Mesendoderm (in vitro differentiated cells): ENCODE data around the gene FAM168A.

Source experiments
- DNase-seq: peaks from one replicate; pipeline ENCODE4 v3.0.0; 2013
- H2AK5ac ChIP-seq: 2 replicates; pipeline ENCODE4 v1.6.1; 2013; ENCODE audit warnings: low read length, inconsistent platforms
- H2BK120ac ChIP-seq: 2 replicates; pipeline ENCODE4 v1.6.1; 2013; ENCODE audit warnings: low read depth, mild to moderate bottlenecking, low read length, moderate library complexity, mixed read lengths
- H2BK15ac ChIP-seq: replicated peaks from 2 replicates; pipeline ENCODE4 v1.6.1; 2013; ENCODE audit warnings: low read depth, mild to moderate bottlenecking, moderate library complexity
- H2BK5ac ChIP-seq: 2 replicates; pipeline ENCODE4 v1.6.1; 2013; ENCODE audit warnings: low read length, inconsistent platforms
- H3K18ac ChIP-seq: 2 replicates; pipeline ENCODE4 v1.6.1; 2013; ENCODE audit warnings: mild to moderate bottlenecking, low read length, mixed read lengths
- H3K23ac ChIP-seq: one replicate; pipeline ENCODE4 v1.6.1; 2013; ENCODE audit warnings: low read length
- H3K27ac ChIP-seq: 2 replicates; pipeline ENCODE4 v1.5.1; 2013; ENCODE audit warnings: low read depth, mild to moderate bottlenecking, inconsistent platforms, low read length, moderate library complexity
- H3K27me3 ChIP-seq: 2 replicates; pipeline ENCODE4 v1.6.1; 2013; ENCODE audit warnings: low read length, control low read depth, mild to moderate bottlenecking, inconsistent platforms; ENCODE audit not compliant: insufficient read depth, poor library complexity
- H3K36me3 ChIP-seq: 2 replicates; pipeline ENCODE4 v1.6.1; 2013; ENCODE audit warnings: low read length, inconsistent platforms; ENCODE audit not compliant: control insufficient read depth, insufficient read depth
- H3K4ac ChIP-seq: one replicate; pipeline ENCODE4 v1.6.1; 2013; ENCODE audit warnings: low read depth, mild to moderate bottlenecking, low read length, moderate library complexity
- H3K4me1 ChIP-seq: 2 replicates; pipeline ENCODE4 v1.6.1; 2013; ENCODE audit warnings: low read depth, low read length, inconsistent platforms; ENCODE audit not compliant: control insufficient read depth
- H3K4me2 ChIP-seq: 2 replicates; pipeline ENCODE4 v1.6.1; 2013; ENCODE audit warnings: low read length
- H3K4me3 ChIP-seq: 2 replicates; pipeline ENCODE4 v1.5.1; 2013; ENCODE audit warnings: mild to moderate bottlenecking, low read length
- H3K56ac ChIP-seq: one replicate; pipeline ENCODE4 v1.6.1; 2013; ENCODE audit warnings: low read length
- H3K79me1 ChIP-seq: 2 replicates; pipeline ENCODE4 v1.6.1; 2013; ENCODE audit warnings: low read length, inconsistent platforms
- H3K79me2 ChIP-seq: 2 replicates; pipeline ENCODE4 v1.6.1; 2013; ENCODE audit warnings: mild to moderate bottlenecking, low read length; ENCODE audit not compliant: control insufficient read depth, insufficient read depth
- H3K9ac ChIP-seq: 2 replicates; pipeline ENCODE4 v1.6.1; 2013; ENCODE audit warnings: low read length, inconsistent platforms
- H4K5ac ChIP-seq: one replicate; pipeline ENCODE4 v1.6.1; 2013; ENCODE audit warnings: low read length
- H4K8ac ChIP-seq: one replicate; pipeline ENCODE4 v1.6.1; 2013; ENCODE audit warnings: low read depth, mild to moderate bottlenecking, control low read depth, low read length, moderate library complexity
- WGBS: extraction: QIAGEN DNeasy Blood & Tissue Kit; methylation state at CpG from one replicate; pipeline ENCODE4 v1.1.7; 2013; ENCODE audit warnings: low lambda C conversion rate, missing lambda C conversion rate; ENCODE audit not compliant: insufficient coverage; ENCODE audit errors: extremely low coverage; 5-methylcytosine and 5-hydroxymethylcytosine counted together

The FAM168A gene

GRCh38 chr11:73384125-73384441 is 213.8 kb downstream of the FAM168A start:
- no peaks in the 10 kb centered on the region for H3K4me1 ChIP-seq
- no peak overlapping the region for H3K56ac ChIP-seq
- H2AK5ac ChIP-seq = no peak overlapping the region
- no peak overlapping the region for H3K4ac ChIP-seq
- H2BK15ac ChIP-seq = no peak overlapping the region
- peaks cover 21% of the 10 kb centered on the region for H3K79me1 ChIP-seq
- no peak overlapping the region for H2BK120ac ChIP-seq
- no peak overlapping the region for H3K9ac ChIP-seq
- H4K5ac ChIP-seq = no peak overlapping the region
- peaks cover 4% of the 10 kb centered on the region for H3K79me2 ChIP-seq
- H2BK5ac ChIP-seq = no peak overlapping the region
- H3K4me3 ChIP-seq = no peak overlapping the region
- WGBS = no CpG with 5 or more reads among the region's 7 CpGs
- no peak overlapping the region for H3K18ac ChIP-seq
- no peak overlapping the region for H3K27ac ChIP-seq
- no peak for DNase-seq
- H4K8ac ChIP-seq = no peak overlapping the region
- H3K4me2 ChIP-seq = no peak overlapping the region
- no peaks in the 10 kb centered on the region for H3K36me3 ChIP-seq
- no peak overlapping the region for H3K23ac ChIP-seq
- no peaks in the 10 kb centered on the region for H3K27me3 ChIP-seq

DNA sequence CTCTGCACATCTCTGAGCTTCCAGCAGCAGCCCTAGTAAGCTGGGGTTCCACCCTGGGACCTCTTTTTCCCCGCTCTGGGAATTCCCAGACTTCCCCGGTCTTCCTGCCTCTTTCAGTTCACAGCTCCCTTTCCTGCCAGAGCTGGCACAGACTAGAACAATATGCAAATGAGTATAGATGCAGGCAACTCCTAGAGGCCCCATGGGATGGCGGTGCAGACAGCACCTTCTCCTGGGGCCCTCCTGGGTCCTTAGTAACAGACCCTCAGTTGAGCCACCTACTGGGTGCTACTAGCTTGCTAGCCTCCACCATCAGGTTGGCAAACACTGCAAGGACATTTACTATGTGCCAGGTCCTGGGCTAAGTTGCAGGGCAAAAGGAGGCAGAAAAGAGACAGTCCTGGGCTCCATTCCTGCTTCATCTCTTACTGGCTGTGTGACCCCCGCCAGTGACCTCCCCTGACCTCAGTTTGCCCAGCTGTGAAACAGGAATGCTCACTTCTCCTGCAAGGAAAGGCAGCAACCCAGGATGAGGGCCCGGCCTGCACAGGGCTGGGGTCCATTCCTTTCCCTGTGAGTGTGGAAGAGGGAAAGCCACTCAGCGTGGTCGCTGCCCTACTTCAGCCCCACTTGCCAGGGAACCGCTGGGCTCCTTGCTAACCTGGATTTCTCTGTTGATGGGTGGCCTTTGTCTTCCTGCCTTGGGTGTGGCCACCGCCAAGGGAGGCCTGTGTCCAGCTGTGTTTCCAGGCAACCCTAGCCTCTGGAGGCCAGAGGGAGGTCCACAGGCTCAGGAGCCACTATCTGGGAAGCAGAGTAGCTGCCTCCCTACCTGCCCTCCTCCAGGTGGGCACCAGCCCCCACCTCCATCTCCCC is 214.4 kb downstream of the FAM168A start:
- Histone ChIP-seq H3K4me1 (no peaks in the 10 kb centered on the region), H3K56ac (no peak overlapping the region), H3K9ac (no peak overlapping the region), H2BK120ac (no peak overlapping the region), H4K5ac (no peak overlapping the region), H3K79me1 (peaks cover 23% of the 10 kb centered on the region), H3K4me3 (no peak overlapping the region), H3K27ac (no peak overlapping the region), H3K18ac (no peak overlapping the region), H4K8ac (no peak overlapping the region), H3K4me2 (no peak overlapping the region), H2BK15ac (no peak overlapping the region), H3K79me2 (peaks cover 4% of the 10 kb centered on the region), H2BK5ac (no peak overlapping the region), H3K36me3 (no peaks in the 10 kb centered on the region), H3K23ac (no peak overlapping the region), H2AK5ac (no peak overlapping the region), H3K4ac (no peak overlapping the region), H3K27me3 (no peaks in the 10 kb centered on the region)
- DNase-seq = no peak
- WGBS = no CpG with 5 or more reads among the region's 9 CpGs

- no peak overlapping the region for H3K23ac ChIP-seq
- no peak overlapping the region for H3K27ac ChIP-seq
- no peak overlapping the region for H4K8ac ChIP-seq
- WGBS = no CpG with 5 or more reads among the region's 3 CpGs
- no peaks in the 10 kb centered on the region for H3K36me3 ChIP-seq
- no peaks in the 10 kb centered on the region for H3K4me1 ChIP-seq
- no peak overlapping the region for H3K4me2 ChIP-seq
- H3K4ac ChIP-seq = no peak overlapping the region
- no peak overlapping the region for H3K4me3 ChIP-seq
- peaks cover 4% of the 10 kb centered on the region for H3K79me2 ChIP-seq
- H2BK120ac ChIP-seq = no peak overlapping the region
- H3K18ac ChIP-seq = no peak overlapping the region
- no peak for DNase-seq
- no peaks in the 10 kb centered on the region for H3K27me3 ChIP-seq
- no peak overlapping the region for H3K56ac ChIP-seq
- no peak overlapping the region for H2BK15ac ChIP-seq
- H3K79me1 ChIP-seq = peaks cover 23% of the 10 kb centered on the region
- H2AK5ac ChIP-seq = no peak overlapping the region
- H3K9ac ChIP-seq = no peak overlapping the region
- no peak overlapping the region for H4K5ac ChIP-seq
- H2BK5ac ChIP-seq = no peak overlapping the region
Observed at GRCh38 chr11:73382747-73383146, 215.2 kb downstream of the FAM168A start.

GRCh38 chr11:73382183-73382582 is 215.7 kb downstream of the FAM168A start:
- no peak for DNase-seq
- Histone ChIP-seq H2BK15ac (no peak overlapping the region), H3K4me3 (no peak overlapping the region), H3K4ac (no peak overlapping the region), H3K18ac (no peak overlapping the region), H3K9ac (no peak overlapping the region), H2BK5ac (no peak overlapping the region), H3K36me3 (no peaks in the 10 kb centered on the region), H3K23ac (no peak overlapping the region), H3K56ac (no peak overlapping the region), H2BK120ac (no peak overlapping the region), H3K79me2 (peaks cover 4% of the 10 kb centered on the region), H4K5ac (no peak overlapping the region), H3K79me1 (peaks cover 23% of the 10 kb centered on the region), H3K4me1 (no peaks in the 10 kb centered on the region), H2AK5ac (no peak overlapping the region), H3K4me2 (no peak overlapping the region), H3K27me3 (no peaks in the 10 kb centered on the region), H4K8ac (no peak overlapping the region), H3K27ac (no peak overlapping the region)
- WGBS = no CpG with 5 or more reads among the region's 7 CpGs

DNA sequence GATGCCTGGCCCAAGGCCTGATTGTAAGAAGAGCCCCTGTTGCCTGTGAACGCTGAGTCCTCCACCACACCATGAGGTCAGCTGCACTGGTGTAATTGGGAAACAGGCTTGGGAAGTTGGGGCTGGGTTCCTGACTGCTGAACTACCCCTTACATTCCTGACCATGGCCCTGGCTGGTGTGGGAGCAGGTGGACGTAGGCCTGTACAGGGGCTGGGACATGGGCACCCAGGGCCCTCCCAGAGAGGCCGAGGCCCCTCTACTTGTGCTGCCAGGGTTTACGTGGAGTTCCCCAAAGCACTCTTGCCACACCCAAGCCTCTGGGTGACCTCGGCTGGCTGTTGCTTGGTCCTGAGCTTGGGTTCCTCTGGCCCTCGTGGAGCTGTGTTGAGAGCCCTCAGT is 216.3 kb downstream of the FAM168A start:
- peaks cover 4% of the 10 kb centered on the region for H3K79me2 ChIP-seq
- H3K27me3 ChIP-seq = no peaks in the 10 kb centered on the region
- H4K8ac ChIP-seq = no peak overlapping the region
- no peak overlapping the region for H2BK120ac ChIP-seq
- H3K4me1 ChIP-seq = no peaks in the 10 kb centered on the region
- H3K23ac ChIP-seq = no peak overlapping the region
- H3K4me2 ChIP-seq = no peak overlapping the region
- H3K4ac ChIP-seq = no peak overlapping the region
- H2AK5ac ChIP-seq = no peak overlapping the region
- DNase-seq = no peak
- peaks cover 25% of the 10 kb centered on the region for H3K79me1 ChIP-seq
- no CpG with 5 or more reads among the region's 6 CpGs for WGBS
- H3K18ac ChIP-seq = no peak overlapping the region
- no peak overlapping the region for H4K5ac ChIP-seq
- H3K36me3 ChIP-seq = no peaks in the 10 kb centered on the region
- H3K4me3 ChIP-seq = no peak overlapping the region
- no peak overlapping the region for H2BK5ac ChIP-seq
- H3K9ac ChIP-seq = no peak overlapping the region
- H3K56ac ChIP-seq = no peak overlapping the region
- no peak overlapping the region for H3K27ac ChIP-seq
- no peak overlapping the region for H2BK15ac ChIP-seq

DNA sequence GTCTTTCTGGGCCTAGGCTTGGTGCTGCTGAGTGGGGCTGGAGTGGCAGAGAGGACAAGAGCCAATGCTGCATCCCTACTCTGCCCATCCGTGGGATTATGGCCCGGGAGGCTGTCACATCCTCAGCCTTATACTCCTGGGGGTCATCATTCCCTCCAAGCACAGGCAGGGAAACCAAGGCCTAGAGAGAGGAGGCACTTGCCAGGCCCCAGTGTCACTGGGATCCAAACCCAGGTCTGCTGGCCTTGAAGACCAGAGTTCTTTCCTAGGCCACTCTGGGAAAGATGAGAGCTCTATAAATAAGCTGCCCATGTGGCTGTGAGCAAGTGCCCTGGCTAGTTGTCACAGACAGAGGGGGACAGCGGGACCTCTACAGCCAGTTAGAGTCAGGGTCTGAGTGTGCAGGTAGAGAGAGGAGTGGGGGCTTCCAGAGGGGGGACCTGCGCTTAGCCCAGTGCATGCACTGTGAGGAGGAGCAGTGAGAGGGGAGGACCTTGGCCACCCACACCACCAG is 217.0 kb downstream of the FAM168A start:
- Histone ChIP-seq H3K4ac (no peak overlapping the region), H3K36me3 (no peaks in the 10 kb centered on the region), H3K18ac (no peak overlapping the region), H4K5ac (no peak overlapping the region), H3K23ac (peak overlapping the region; percentile 80), H3K9ac (no peak overlapping the region), H2BK120ac (no peak overlapping the region), H3K27me3 (no peaks in the 10 kb centered on the region), H3K4me2 (no peak overlapping the region), H3K56ac (no peak overlapping the region), H3K79me1 (peaks cover 23% of the 10 kb centered on the region), H3K4me1 (no peaks in the 10 kb centered on the region), H2BK5ac (no peak overlapping the region), H3K27ac (no peak overlapping the region), H2BK15ac (no peak overlapping the region), H3K79me2 (peaks cover 2% of the 10 kb centered on the region), H3K4me3 (no peak overlapping the region), H4K8ac (no peak overlapping the region), H2AK5ac (no peak overlapping the region)
- DNase-seq = no peak
- WGBS = no CpG with 5 or more reads among the region's 4 CpGs
